Lung (tissue), 12 donors: ENCODE data around the gene CEMIP. TPM values are rescaled to one million over a fixed set of nuclear protein-coding genes. Genes with fewer than 3 reads are reported as not detected.

Experiments
- ATAC-seq: fragments of 200-7000 bp; cut with Tn5 transposase; one replicate; pipeline ENCODE4 v1.9.1; 2020; ENCODE audit warnings: moderate number of reproducible peaks; ENCODE audit not compliant: insufficient read depth, low FRiP score
- DNase-seq, 3 donors: peaks; one replicate each; pipeline ENCODE4 v3.0.0-alpha.2; 2013 to 2017
- H3K27ac ChIP-seq, 2 donors: one replicate each; pipeline ENCODE4 v1.5.1; 2013; ENCODE audit warnings: mild to moderate bottlenecking in 2 of 2, moderate library complexity in 2 of 2, control low read depth in 1 of 2, inconsistent platforms in 1 of 2, low read depth in 1 of 2, low read length in 1 of 2
- H3K27me3 ChIP-seq, 3 donors: one replicate each; pipeline ENCODE4 v1.5.1; 2013; ENCODE audit warnings: low read length in 2 of 3; ENCODE audit not compliant: control insufficient read depth in 3 of 3, insufficient read depth in 3 of 3
- H3K36me3 ChIP-seq, 4 donors: one replicate each; pipeline ENCODE4 v1.5.1; 2013; ENCODE audit warnings: low read length in 4 of 4, mild to moderate bottlenecking in 1 of 4, moderate library complexity in 1 of 4; ENCODE audit not compliant: control insufficient read depth in 4 of 4, insufficient read depth in 4 of 4
- H3K4me1 ChIP-seq, 5 donors: one replicate each; pipeline ENCODE4 v1.5.1; 2013; ENCODE audit warnings: low read length in 5 of 5, mild to moderate bottlenecking in 2 of 5, moderate library complexity in 1 of 5; ENCODE audit not compliant: control insufficient read depth in 5 of 5, insufficient read depth in 5 of 5
- H3K4me3 ChIP-seq: one replicate; pipeline ENCODE4 v1.5.1; 2013; ENCODE audit warnings: mild to moderate bottlenecking, control low read depth, moderate library complexity
- H3K9ac ChIP-seq, 2 donors: one replicate each; pipeline ENCODE4 v1.5.1; 2013; ENCODE audit warnings: low read length in 2 of 2, control low read depth in 1 of 2; ENCODE audit not compliant: insufficient read depth in 1 of 2
- H3K9me3 ChIP-seq, 4 donors: one replicate each; pipeline ENCODE4 v1.5.1; 2013; ENCODE audit warnings: low read length in 3 of 4, mild to moderate bottlenecking in 1 of 4, moderate library complexity in 1 of 4; ENCODE audit not compliant: control insufficient read depth in 4 of 4, insufficient read depth in 3 of 4
- WGBS, 2 donors: extraction: QIAGEN DNeasy Blood & Tissue Kit; methylation state at CpG; one replicate each; pipeline ENCODE4 v1.1.7; 2013; 5-methylcytosine and 5-hydroxymethylcytosine counted together
- polyA plus RNA-seq, 2 donors: library from polyadenylated mRNA; stranded (reverse); fragments of 200-250 nt; gene quantifications; one replicate each; pipeline ENCODE4 v1.2.1, GENCODE V29; 2013
- total RNA-seq, 2 donors: library from RNA; depleted of rRNA in 1 of 2; stranded (reverse); fragments of >200 nt in 1 of 2; gene quantifications; one replicate each; pipeline ENCODE4 v1.2.1, GENCODE V29; 2014 to 2021
- TF ChIP-seq, protein P1 (sequence below): IDR thresholded peaks from 2 replicates; pipeline ENCODE4 v1.5.1; 2012; ENCODE audit warnings: mild to moderate bottlenecking; ENCODE audit errors: control extremely low read depth, extremely low read depth
- donor health status: control.
- donor health status: control.
- donor health status: Bipolar disorder and iron deficiency.
- donor health status: healthy.
- donor health status: DM: yes; HTN: yes; CAD: no.

The CEMIP gene
- total and polyA plus RNA-seq, 4 donors, result 1.9 to 32.0 (median 3.9) TPM

- ATAC-seq, result no peak
- Histone ChIP-seq H3K27ac (no peak overlapping the region), H3K4me3 (no peak overlapping the region), H3K27me3 (no peaks in the 10 kb centered on the region), H3K4me1 (peaks cover 0 to 11% (median 3%) of the 10 kb centered on the region in 5 donors), H3K36me3 (peaks cover 0 to 2% (median 0%) of the 10 kb centered on the region in 4 donors), H3K9ac (no peak overlapping the region), H3K9me3 (no peaks in the 10 kb centered on the region)
- WGBS, 2 donors, result 86 to 87% methylated on average over 11 of the region's 11 CpGs
- TF ChIP-seq, protein P1, sequence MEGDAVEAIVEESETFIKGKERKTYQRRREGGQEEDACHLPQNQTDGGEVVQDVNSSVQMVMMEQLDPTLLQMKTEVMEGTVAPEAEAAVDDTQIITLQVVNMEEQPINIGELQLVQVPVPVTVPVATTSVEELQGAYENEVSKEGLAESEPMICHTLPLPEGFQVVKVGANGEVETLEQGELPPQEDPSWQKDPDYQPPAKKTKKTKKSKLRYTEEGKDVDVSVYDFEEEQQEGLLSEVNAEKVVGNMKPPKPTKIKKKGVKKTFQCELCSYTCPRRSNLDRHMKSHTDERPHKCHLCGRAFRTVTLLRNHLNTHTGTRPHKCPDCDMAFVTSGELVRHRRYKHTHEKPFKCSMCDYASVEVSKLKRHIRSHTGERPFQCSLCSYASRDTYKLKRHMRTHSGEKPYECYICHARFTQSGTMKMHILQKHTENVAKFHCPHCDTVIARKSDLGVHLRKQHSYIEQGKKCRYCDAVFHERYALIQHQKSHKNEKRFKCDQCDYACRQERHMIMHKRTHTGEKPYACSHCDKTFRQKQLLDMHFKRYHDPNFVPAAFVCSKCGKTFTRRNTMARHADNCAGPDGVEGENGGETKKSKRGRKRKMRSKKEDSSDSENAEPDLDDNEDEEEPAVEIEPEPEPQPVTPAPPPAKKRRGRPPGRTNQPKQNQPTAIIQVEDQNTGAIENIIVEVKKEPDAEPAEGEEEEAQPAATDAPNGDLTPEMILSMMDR, result no peak
- no peak for DNase-seq
These were observed 58.8 kb downstream of the CEMIP start for GRCh38 chr15:80838012-80838411.

DNA sequence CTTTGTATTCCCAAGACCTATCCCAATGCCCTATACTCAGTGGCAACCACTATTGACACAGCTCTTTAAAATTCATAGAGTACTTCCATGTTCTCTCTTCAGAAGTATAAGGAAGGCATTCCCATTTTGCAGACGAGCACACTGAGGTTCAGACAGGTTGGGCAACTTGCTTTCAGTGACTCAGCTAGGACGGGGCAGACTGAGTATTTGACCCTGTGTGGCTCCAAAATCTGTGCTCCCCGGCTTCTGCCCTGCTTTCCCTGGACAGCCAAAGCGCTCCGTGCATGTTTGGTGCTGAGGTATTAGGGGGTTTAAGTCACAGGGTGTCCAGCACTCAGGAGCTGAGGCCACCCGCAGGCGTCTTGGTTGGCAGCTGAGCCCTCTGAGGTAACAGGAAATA lies 59.5 kb downstream of the CEMIP start:
- no peak for ATAC-seq
- Histone ChIP-seq H3K9me3 (no peaks in the 10 kb centered on the region), H3K27ac (no peak overlapping the region), H3K36me3 (peaks cover 0 to 2% (median 0%) of the 10 kb centered on the region in 4 donors), H3K4me3 (no peak overlapping the region), H3K27me3 (no peaks in the 10 kb centered on the region), H3K9ac (no peak overlapping the region), H3K4me1 (peaks cover 0 to 10% (median 3%) of the 10 kb centered on the region in 5 donors)
- DNase-seq, result no peak
- TF ChIP-seq, protein P1, result no peak
- WGBS, 2 donors, result 70 to 84% methylated on average over 7 of the region's 7 CpGs

GRCh38 chr15:80839764-80840130 lies 60.6 kb downstream of the CEMIP start:
- 81 to 92% methylated on average over 3 of the region's 3 CpGs for WGBS, 2 donors
- Histone ChIP-seq H3K9ac (no peak overlapping the region), H3K4me1 (peaks cover 0 to 6% (median 2%) of the 10 kb centered on the region in 5 donors), H3K9me3 (no peaks in the 10 kb centered on the region), H3K27me3 (no peaks in the 10 kb centered on the region), H3K4me3 (no peak overlapping the region), H3K36me3 (peaks cover 0 to 2% (median 0%) of the 10 kb centered on the region in 4 donors), H3K27ac (no peak overlapping the region)
- TF ChIP-seq, protein P1, result no peak
- ATAC-seq (no peak), DNase-seq (no peak)
